ENCODE data around the gene SQOR. TPM values are rescaled to one million over a fixed set of nuclear protein-coding genes. Genes with fewer than 3 reads are reported as not detected.

Gene SQOR
- total RNA-seq, 3 donors from 2014 or later (not counting 1 experiment from before 2014, with no cell fraction given), result 22.8 to 36.5 (median 29.9) TPM

- intact Hi-C loops (cut with micrococcal nuclease), result no loop called here
Observed at GRCh38 chr15:45631776-45632175, 3.1 kb upstream of the SQOR start.

GRCh38 chr15:45635191-45635638 is 386 bp downstream of the SQOR start:
- Mint-ChIP-seq H3K9me3 (no peaks in the 10 kb centered on the region), H3K4me1 (peaks cover 29 to 39% of the 10 kb centered on the region in 2 donors), H3K4me3 (peak overlapping the region; percentile 97), H3K27ac (peak overlapping the region; percentile 88 to 89), H3K36me3 (no peaks in the 10 kb centered on the region), H3K27me3 (ENCODE audit: low read depth in 2 of 2) (no peaks in the 10 kb centered on the region)
- WGBS (ENCODE audit: insufficient coverage), result under 1% methylated on average over 29 of the region's 29 CpGs
- Histone ChIP-seq H3K27me3 (ENCODE audit: control insufficient read depth, insufficient read depth, low read length) (no peaks in the 10 kb centered on the region), H3K9me3 (ENCODE audit: control insufficient read depth, insufficient read depth, low read length) (no peaks in the 10 kb centered on the region), H3K4me3 (ENCODE audit: low read length) (peak overlapping the region; percentile 92), H3K4me1 (ENCODE audit: control insufficient read depth, insufficient read depth, low read length) (peaks cover 39% of the 10 kb centered on the region), H3K36me3 (ENCODE audit: control insufficient read depth, insufficient read depth, low read length) (no peaks in the 10 kb centered on the region), H3K27ac (ENCODE audit: low read length) (peak overlapping the region; percentile 87)
- peak; percentile 65 for TF ChIP-seq CTCF (IDR thresholded peaks at IDR 0.05)
- DNase-seq, result peak; percentile 59 to 79
- intact Hi-C loops (cut with micrococcal nuclease), result no loop called here
- peak; percentile 55 to 64 (median 56) for ATAC-seq

More at GRCh38 chr15:45631776-45632175, 3.1 kb upstream of the SQOR start:
- no peak for ATAC-seq
- peaks cover 6% of the 10 kb centered on the region for H3K9me3 ChIP-seq (ENCODE audit: control insufficient read depth, insufficient read depth, low read length)
- peaks cover 20% of the 10 kb centered on the region for H3K4me1 ChIP-seq (ENCODE audit: control insufficient read depth, insufficient read depth, low read length)
- DNase-seq, result no peak
- no peaks in the 10 kb centered on the region for H3K27me3 ChIP-seq (ENCODE audit: control insufficient read depth, insufficient read depth, low read length)
- Mint-ChIP-seq H3K27ac (no peak overlapping the region), H3K4me3 (no peak overlapping the region), H3K9me3 (peaks cover 2 to 7% of the 10 kb centered on the region in 2 donors), H3K4me1 (peaks cover 9 to 12% of the 10 kb centered on the region in 2 donors), H3K36me3 (peaks cover 8% of the 10 kb centered on the region), H3K27me3 (ENCODE audit: low read depth in 2 of 2) (peaks cover 0 to 2% of the 10 kb centered on the region in 2 donors)
- TF ChIP-seq CTCF (IDR thresholded peaks at IDR 0.05), result no peak
- H3K4me3 ChIP-seq (ENCODE audit: low read length), result no peak overlapping the region
- H3K27ac ChIP-seq (ENCODE audit: low read length), result no peak overlapping the region
- H3K36me3 ChIP-seq (ENCODE audit: control insufficient read depth, insufficient read depth, low read length), result no peaks in the 10 kb centered on the region
- WGBS (ENCODE audit: insufficient coverage), result 82% methylated on average over 2 of the region's 2 CpGs

- intact Hi-C loops (cut with micrococcal nuclease), result no loop called here
- DNase-seq, result no peak
- no peaks in the 10 kb centered on the region for H3K36me3 Mint-ChIP-seq
- H3K27me3 ChIP-seq (ENCODE audit: control insufficient read depth, insufficient read depth, low read length), result no peaks in the 10 kb centered on the region
- H3K4me1 Mint-ChIP-seq, result peaks cover 35 to 39% of the 10 kb centered on the region in 2 donors
- ATAC-seq, result no peak
- peaks cover 39% of the 10 kb centered on the region for H3K4me1 ChIP-seq (ENCODE audit: control insufficient read depth, insufficient read depth, low read length)
- H3K4me3 Mint-ChIP-seq, result peak overlapping the region; percentile 97
- 60% methylated on average over 15 of the region's 17 CpGs for WGBS (ENCODE audit: insufficient coverage)
- H3K4me3 ChIP-seq (ENCODE audit: low read length), result peak overlapping the region; percentile 92
- H3K9me3 ChIP-seq (ENCODE audit: control insufficient read depth, insufficient read depth, low read length), result no peaks in the 10 kb centered on the region
- H3K27me3 Mint-ChIP-seq (ENCODE audit: low read depth in 2 of 2), result no peaks in the 10 kb centered on the region
- H3K27ac ChIP-seq (ENCODE audit: low read length), result peak overlapping the region; percentile 87
- H3K36me3 ChIP-seq (ENCODE audit: control insufficient read depth, insufficient read depth, low read length), result no peaks in the 10 kb centered on the region
- H3K9me3 Mint-ChIP-seq, result no peaks in the 10 kb centered on the region
- H3K27ac Mint-ChIP-seq, result peak overlapping the region; percentile 88 to 89
- TF ChIP-seq CTCF (IDR thresholded peaks at IDR 0.05), result peak; percentile 24
Observed at GRCh38 chr15:45635763-45636292, 999 bp downstream of the SQOR start.

GRCh38 chr15:45637141-45637540 is 2.3 kb downstream of the SQOR start:
- H3K4me1 Mint-ChIP-seq, result peaks cover 42 to 46% of the 10 kb centered on the region in 2 donors
- peaks cover 2% of the 10 kb centered on the region for H3K36me3 ChIP-seq (ENCODE audit: control insufficient read depth, insufficient read depth, low read length)
- ATAC-seq (no peak), DNase-seq (no peak)
- peak overlapping the region; percentile 88 for H3K4me3 Mint-ChIP-seq
- H3K36me3 Mint-ChIP-seq, result no peaks in the 10 kb centered on the region
- no CpG with 5 or more reads among the region's 1 CpG for WGBS (ENCODE audit: insufficient coverage)
- no peaks in the 10 kb centered on the region for H3K27me3 ChIP-seq (ENCODE audit: control insufficient read depth, insufficient read depth, low read length)
- no peaks in the 10 kb centered on the region for H3K27me3 Mint-ChIP-seq (ENCODE audit: low read depth in 2 of 2)
- H3K27ac ChIP-seq (ENCODE audit: low read length), result peak overlapping the region; percentile 81
- H3K4me3 ChIP-seq (ENCODE audit: low read length), result no peak overlapping the region
- H3K4me1 ChIP-seq (ENCODE audit: control insufficient read depth, insufficient read depth, low read length), result peaks cover 43% of the 10 kb centered on the region
- no peaks in the 10 kb centered on the region for H3K9me3 ChIP-seq (ENCODE audit: control insufficient read depth, insufficient read depth, low read length)
- intact Hi-C loops (cut with micrococcal nuclease), result no loop called here
- H3K27ac Mint-ChIP-seq, result peak overlapping the region; percentile 95 to 98
- TF ChIP-seq CTCF (IDR thresholded peaks at IDR 0.05), result no peak
- no peaks in the 10 kb centered on the region for H3K9me3 Mint-ChIP-seq

Measured in natural killer cell (primary cell).